Ovary (tissue), 9 donors: ENCODE results near the gene RPL22. TPM values are rescaled to one million over a fixed set of nuclear protein-coding genes. Genes with fewer than 3 reads are reported as not detected.

Source experiments
- DNase-seq, 5 donors: peaks; one replicate each; pipeline ENCODE4 v3.0.0-alpha.2; 2019 to 2020
- H3K27ac ChIP-seq, 2 donors: fragments of 200-600 bp; one replicate each; pipeline versions ENCODE4 v1.5.1 to v1.8.0; 2019 to 2022
- H3K27me3 ChIP-seq: fragments of 200-600 bp; one replicate; pipeline ENCODE4 v1.8.0; 2022
- H3K36me3 ChIP-seq: fragments of 200-600 bp; sonication (generic); one replicate; pipeline ENCODE4 v1.5.1; 2019
- H3K4me1 ChIP-seq: one replicate; pipeline ENCODE4 v1.8.1; 2013; ENCODE audit warnings: mild to moderate bottlenecking, moderate library complexity; ENCODE audit not compliant: insufficient read depth
- H3K4me3 ChIP-seq: fragments of 200-600 bp; sonication (generic); one replicate; pipeline ENCODE4 v1.5.1; 2017
- H3K9me3 ChIP-seq, 2 donors: fragments of 200-600 bp in 1 of 2; sonication (generic) in 1 of 2; one replicate each; pipeline versions ENCODE4 v1.5.1 to v1.8.1; 2013 to 2019; ENCODE audit warnings: mild to moderate bottlenecking in 1 of 2, moderate library complexity in 1 of 2
- CTCF ChIP-seq, 3 donors: fragments of 450-650 bp in 2 of 3; fragments of 200-600 bp in 1 of 3; IDR thresholded peaks; one replicate each; pipeline versions ENCODE4 v1.5.1 to v1.8.0; 2016 to 2022; ENCODE audit warnings: antibody characterized with exemption in 3 of 3, mild to moderate bottlenecking in 1 of 3
- EP300 ChIP-seq: sonication (generic); formaldehyde crosslinking; IDR thresholded peaks from one replicate; pipeline ENCODE4 v1.6.1; 2017; ENCODE audit warnings: antibody characterized with exemption
- POLR2A ChIP-seq: fragments of 450-650 bp; IDR thresholded peaks from one replicate; pipeline ENCODE4 v1.6.1; 2017; ENCODE audit warnings: antibody characterized with exemption, mild to moderate bottlenecking, moderate library complexity
- WGBS, 3 donors: extraction: QIAGEN DNeasy Blood & Tissue Kit in 1 of 3; methylation state at CpG; one replicate each; pipeline versions ENCODE4 v1.1.5 to v1.1.7; 2013 to 2017; 5-methylcytosine and 5-hydroxymethylcytosine counted together
- intact Hi-C, 4 donors: fragments of 100-400 bp; cut with DNase I; formaldehyde crosslinking; loops; one replicate each; pipeline versions ENCODE4 v1.11.0 to v1.15.1; 2022 to 2023
- polyA plus RNA-seq, 2 donors: library from polyadenylated mRNA; stranded (reverse); fragments of 200-250 nt in 1 of 2; fragments of 350-450 nt in 1 of 2; fragmentation: Illumina TruSeq in 1 of 2; extraction: RNeasy Lipid Tissue Mini Kit (QIAGEN cat#74804) in 1 of 2; gene quantifications; one replicate each; pipeline ENCODE4 v1.2.3, GENCODE V29; 2013 to 2014
- total RNA-seq, 7 donors: library from RNA; depleted of rRNA in 2 of 7; stranded (reverse); fragments of >200 nt in 2 of 7; fragmentation: NEBNext Ultra II Directional in 3 of 7; extraction: Animal tissue kit (Norgen Biotek cat#: 25700) in 3 of 7; gene quantifications; one replicate each; pipeline versions ENCODE4 v1.1.0 to v1.2.4, GENCODE V29; 2016 to 2023
- donor health status: DM: no; HTN: no; CAD: no; lungs with moderate emphysema.
- donor health status: DM: no; HTN: no; CAD: no.
- donor health status: Bipolar disorder and iron deficiency.
- donor health status: DM: yes; HTN: yes; CAD: no.
- donor health status: DM: no; HTN: no; CAD: no.
- donor health status: DM: yes; HTN: yes; CAD: no.

The RPL22 gene
- total and polyA plus RNA-seq, 9 donors = 379 to 2,062 (median 715) TPM

GRCh38 chr1:6207075-6207885, 7.9 kb upstream of the RPL22 start:
- Histone ChIP-seq H3K4me1 (peaks cover 13% of the 10 kb centered on the region), H3K27ac (no peak overlapping the region)
- intact Hi-C loops = loop anchor here in 1 of 4 donors (10.0 kb wide), 1 partner anchor 152 kb away; no protein-coding TSS in a partner anchor

GRCh38 chr1:6206520-6206855, 7.1 kb upstream of the RPL22 start:
- H3K4me3 ChIP-seq = peak overlapping the region; percentile 38
- no peaks in the 10 kb centered on the region for H3K9me3 ChIP-seq
- no peak overlapping the region for H3K27ac ChIP-seq
- H3K4me1 ChIP-seq = peaks cover 13% of the 10 kb centered on the region
- 8 to 12% (median 11%) methylated on average over 19 to 25 of the region's 25 CpGs for WGBS, 3 donors
- H3K36me3 ChIP-seq = no peaks in the 10 kb centered on the region
- intact Hi-C loops = loop anchor here in 1 of 4 donors (10.0 kb wide), 1 partner anchor 152 kb away; no protein-coding TSS in a partner anchor
- DNase-seq = no peak
- no peaks in the 10 kb centered on the region for H3K27me3 ChIP-seq
- TF ChIP-seq EP300 (no peak), CTCF (IDR thresholded peaks at IDR 0.05) (no peak), POLR2A (no peak)

More at GRCh38 chr1:6207075-6207885, 7.9 kb upstream of the RPL22 start:
- DNase-seq = no peak
- Histone ChIP-seq H3K9me3 (no peaks in the 10 kb centered on the region), H3K27me3 (no peaks in the 10 kb centered on the region), H3K4me3 (no peak overlapping the region), H3K36me3 (no peaks in the 10 kb centered on the region)
- TF ChIP-seq POLR2A = no peak
- no peak for TF ChIP-seq EP300
- TF ChIP-seq CTCF (IDR thresholded peaks at IDR 0.05) = no peak
- WGBS, 3 donors = 84 to 91% (median 88%) methylated on average over 18 to 19 of the region's 19 CpGs

DNA sequence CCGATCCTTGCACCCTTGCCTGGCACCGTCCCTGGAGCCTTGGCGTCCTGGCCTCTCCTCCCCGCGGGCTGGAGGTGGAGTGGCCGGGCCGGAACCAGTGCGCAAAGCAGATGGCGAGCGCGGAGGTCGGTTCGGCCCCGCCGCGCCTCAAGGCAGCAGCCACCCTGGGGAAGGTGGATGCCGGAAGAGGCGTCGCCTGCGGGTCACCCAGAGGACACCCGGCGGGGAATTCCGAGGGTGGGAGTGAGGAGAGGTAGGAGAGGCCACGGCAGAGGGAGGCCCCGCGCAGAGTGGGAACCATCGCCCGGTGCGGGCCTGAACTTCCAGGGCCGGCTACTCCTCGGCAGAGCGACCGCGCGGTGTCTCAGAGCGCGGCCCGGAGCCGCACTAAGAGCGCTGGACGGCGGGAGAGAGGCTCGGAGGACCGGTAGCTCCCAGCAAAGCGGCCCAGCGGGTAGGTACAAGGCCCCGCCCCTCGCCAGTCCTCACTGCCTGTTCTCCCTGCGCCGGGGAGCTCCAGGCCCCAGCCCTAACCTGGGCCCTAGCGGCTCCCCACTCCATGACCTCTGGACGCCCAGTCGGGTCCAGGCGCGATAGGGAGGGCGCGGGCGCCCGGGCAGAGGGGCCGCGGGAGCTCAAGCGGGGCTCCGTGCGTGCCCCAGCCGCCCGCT, 6.6 kb upstream of the RPL22 start, which contains the start of gene RNF207:
Gene RNF207, plus strand, starts transcription at position 271 of the 671 bp plus-strand sequence. CDS start 417 bp downstream, outside the sequence.
- intact Hi-C loops = loop anchor here in 1 of 4 donors (10.0 kb wide), 1 partner anchor 151 kb away; no protein-coding TSS in a partner anchor
- peaks cover 13% of the 10 kb centered on the region for H3K4me1 ChIP-seq
- no peaks in the 10 kb centered on the region for H3K36me3 ChIP-seq
- no peak for TF ChIP-seq CTCF (IDR thresholded peaks at IDR 0.05)
- no peak for TF ChIP-seq EP300
- TF ChIP-seq POLR2A = no peak
- no peaks in the 10 kb centered on the region for H3K27me3 ChIP-seq
- H3K9me3 ChIP-seq = no peaks in the 10 kb centered on the region
- peak within 1 kb of the TSS; percentile 38 for H3K4me3 ChIP-seq
- H3K27ac ChIP-seq = no peak within 1 kb of the TSS
- 1 to 2% (median 1%) methylated on average over 45 to 66 of the region's 66 CpGs for WGBS, 3 donors
- peak in 4 of 5 donors; percentile 22 to 59 (median 48) for DNase-seq

GRCh38 chr1:6202256-6202655, 2.9 kb upstream of the RPL22 start:
- DNase-seq = no peak
- TF ChIP-seq POLR2A (no peak), CTCF (IDR thresholded peaks at IDR 0.05) (no peak), EP300 (no peak)
- Histone ChIP-seq H3K27me3 (no peaks in the 10 kb centered on the region), H3K4me1 (peaks cover 20% of the 10 kb centered on the region), H3K4me3 (no peak overlapping the region), H3K36me3 (no peaks in the 10 kb centered on the region), H3K9me3 (no peaks in the 10 kb centered on the region), H3K27ac (no peak overlapping the region)
- WGBS, 3 donors = 83 to 89% (median 85%) methylated on average over 7 of the region's 7 CpGs
- intact Hi-C loops = loop anchor here in 1 of 4 donors (10.0 kb wide), 1 partner anchor 147 kb away; no protein-coding TSS in a partner anchor
